LoVo (cell line): ENCODE measurements around the gene VEZT.

Source experiments
- DNase-seq: peaks from one replicate; pipeline ENCODE4 v3.0.0-alpha.2; 2016; ENCODE audit warnings: low spot score

The VEZT gene

GRCh38 chr12:95198914-95199313 is 18.7 kb upstream of the VEZT start:
- DNase-seq, result no peak

- DNase-seq, result peak; percentile 41
These were observed 17.3 kb upstream of the VEZT start for GRCh38 chr12:95200128-95200894.

- DNase-seq, result peak; percentile 73
These were observed 16.4 kb upstream of the VEZT start for GRCh38 chr12:95201056-95201670.

GRCh38 chr12:95202691-95203486 is 14.7 kb upstream of the VEZT start:
- DNase-seq, result no peak

- no peak for DNase-seq
These were observed 14.0 kb upstream of the VEZT start for GRCh38 chr12:95203487-95204030.

GRCh38 chr12:95204141-95204866 is 13.3 kb upstream of the VEZT start:
- DNase-seq, result peak; percentile 93

GRCh38 chr12:95205016-95205624 is 12.5 kb upstream of the VEZT start:
- DNase-seq, result no peak

- DNase-seq, result peak; percentile 61
These were observed 11.9 kb upstream of the VEZT start for GRCh38 chr12:95205685-95206084.

- DNase-seq, result no peak
These were observed 10.7 kb upstream of the VEZT start for GRCh38 chr12:95206916-95207315.

- no peak for DNase-seq
These were observed 10.2 kb upstream of the VEZT start for GRCh38 chr12:95207407-95207806.

GRCh38 chr12:95208678-95209077 is 8.9 kb upstream of the VEZT start:
- DNase-seq, result no peak

- DNase-seq, result no peak
These were observed 5.0 kb upstream of the VEZT start for GRCh38 chr12:95212586-95212985.

- no peak for DNase-seq
These were observed 4.5 kb upstream of the VEZT start for GRCh38 chr12:95213119-95213518.

- DNase-seq, result no peak
These were observed 3.7 kb upstream of the VEZT start for GRCh38 chr12:95213928-95214327.

GRCh38 chr12:95214466-95214865 is 3.1 kb upstream of the VEZT start:
- DNase-seq, result no peak

GRCh38 chr12:95215949-95216348 is 1.7 kb upstream of the VEZT start:
- DNase-seq, result no peak

- peak; percentile 47 for DNase-seq
These were observed 763 bp upstream of the VEZT start for GRCh38 chr12:95216711-95217376.

- peak; percentile 80 for DNase-seq
These were observed 835 bp downstream of the VEZT start for GRCh38 chr12:95218150-95219133.

GRCh38 chr12:95220190-95220589 is 2.6 kb downstream of the VEZT start:
- no peak for DNase-seq

GRCh38 chr12:95220726-95221125 is 3.1 kb downstream of the VEZT start:
- no peak for DNase-seq
